ENCODE results near the gene KLHDC8A.
"Not testable (repeated sequence)": the region's sequence is repeated elsewhere in the genome, so short reads cannot be mapped to it uniquely, and the experiment has no call there.

The KLHDC8A gene, protein sequence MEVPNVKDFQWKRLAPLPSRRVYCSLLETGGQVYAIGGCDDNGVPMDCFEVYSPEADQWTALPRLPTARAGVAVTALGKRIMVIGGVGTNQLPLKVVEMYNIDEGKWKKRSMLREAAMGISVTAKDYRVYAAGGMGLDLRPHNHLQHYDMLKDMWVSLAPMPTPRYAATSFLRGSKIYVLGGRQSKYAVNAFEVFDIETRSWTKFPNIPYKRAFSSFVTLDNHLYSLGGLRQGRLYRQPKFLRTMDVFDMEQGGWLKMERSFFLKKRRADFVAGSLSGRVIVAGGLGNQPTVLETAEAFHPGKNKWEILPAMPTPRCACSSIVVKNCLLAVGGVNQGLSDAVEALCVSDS

GRCh38 chr1:205356440-205357139 is at the start of gene KLHDC8A:
KLHDC8A (minus strand) TSS chr1:205356922; CDS start chr1:205343604, 13,318 bp downstream.
- DNase-seq (ENCODE audit: low spot score): no peak

DNA sequence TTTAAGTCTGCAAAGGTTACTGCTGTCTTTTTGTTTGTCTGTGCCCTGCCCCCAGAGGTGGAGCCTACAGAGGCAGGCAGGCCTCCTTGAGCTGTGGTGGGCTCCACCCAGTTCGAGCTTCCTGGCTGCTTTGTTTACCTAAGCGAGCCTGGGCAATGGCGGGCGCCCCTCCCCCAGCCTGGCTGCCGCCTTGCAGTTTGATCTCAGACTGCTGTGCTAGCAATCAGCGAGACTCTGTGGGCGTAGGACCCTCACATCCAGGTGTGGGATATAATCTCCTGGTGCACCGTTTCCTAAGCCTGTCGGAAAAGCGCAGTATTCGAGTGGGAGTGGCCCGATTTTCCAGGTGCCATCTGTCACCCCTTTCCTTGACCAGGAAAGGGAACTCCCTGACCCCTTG is 49.5 kb upstream of the KLHDC8A start:
- not testable (repeated sequence) for DNase-seq (ENCODE audit: low spot score)

DNA sequence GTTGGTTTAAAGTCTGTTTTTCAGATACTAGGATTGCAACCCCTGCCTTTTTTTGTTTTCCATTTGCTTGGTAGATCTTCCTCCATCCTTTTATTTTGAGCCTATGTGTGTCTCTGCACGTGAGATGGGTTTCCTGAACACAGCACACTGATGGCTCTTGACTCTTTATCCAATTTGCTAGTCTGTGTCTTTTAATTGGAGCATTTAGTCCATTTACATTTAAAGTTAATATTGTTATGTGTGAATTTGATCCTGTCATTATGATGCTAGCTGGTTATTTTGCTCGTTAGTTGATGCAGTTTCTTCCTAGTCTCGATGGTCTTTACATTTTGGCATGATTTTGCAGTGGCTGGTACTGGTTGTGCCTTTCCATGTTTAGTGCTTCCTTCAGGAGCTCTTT is 47.8 kb upstream of the KLHDC8A start:
- not testable (repeated sequence) for DNase-seq (ENCODE audit: low spot score)

- DNase-seq (ENCODE audit: low spot score): no peak
Observed at GRCh38 chr1:205398586-205398985, 41.9 kb upstream of the KLHDC8A start.

DNA sequence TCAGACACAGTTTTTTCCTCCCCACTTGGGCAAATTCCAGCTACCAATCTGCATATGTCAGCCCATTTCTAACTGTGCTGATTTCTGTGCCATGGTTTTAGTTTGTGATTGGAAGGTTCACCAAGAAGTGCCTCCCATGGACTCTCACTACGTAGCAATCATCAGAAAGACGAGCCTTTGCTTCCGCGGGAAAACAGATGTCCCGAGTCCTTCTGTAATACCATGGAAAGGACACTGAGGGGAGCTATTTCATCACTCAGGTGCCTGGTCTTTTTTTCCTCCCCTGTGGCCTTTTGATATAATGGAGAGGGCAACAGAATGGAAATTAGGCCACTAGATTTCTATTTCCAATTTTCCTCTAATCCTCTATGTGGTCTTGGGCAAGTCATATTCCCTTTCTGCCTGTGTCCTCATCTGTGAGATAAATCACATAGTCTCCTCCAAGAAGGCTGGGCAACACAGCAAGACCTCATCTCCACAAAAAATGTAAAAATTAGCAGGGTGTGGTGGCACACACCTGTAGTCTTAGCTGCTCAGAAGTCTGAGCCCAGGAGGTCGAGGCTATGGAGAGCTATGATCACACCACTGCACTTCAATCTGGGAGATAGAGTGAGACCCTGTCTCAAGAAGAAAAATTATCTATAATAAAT is 40.4 kb upstream of the KLHDC8A start:
- DNase-seq (ENCODE audit: low spot score): peak; percentile 45

GRCh38 chr1:205395616-205396015 is 38.9 kb upstream of the KLHDC8A start:
- DNase-seq (ENCODE audit: low spot score): no peak

DNA sequence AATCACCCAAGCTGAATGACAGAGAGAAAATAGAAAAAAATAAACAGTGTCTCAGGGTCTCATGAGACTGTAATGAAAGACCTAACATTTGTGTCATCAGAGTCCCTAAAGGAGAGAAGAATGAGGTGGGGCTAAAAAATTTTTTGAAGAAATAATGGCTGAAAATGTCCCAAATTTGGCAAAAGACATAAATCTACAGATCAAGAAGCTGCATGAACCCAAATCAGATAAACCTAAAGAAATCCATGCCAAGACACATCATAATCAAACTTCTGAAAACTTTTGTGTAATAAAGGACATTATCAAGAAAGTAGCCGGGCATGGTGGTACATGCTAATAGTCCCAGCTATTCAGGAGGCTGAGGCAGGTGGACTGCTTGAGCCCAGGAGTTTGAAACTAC is 35.9 kb upstream of the KLHDC8A start:
- DNase-seq (ENCODE audit: low spot score): no peak

GRCh38 chr1:205391386-205391785 is 34.7 kb upstream of the KLHDC8A start:
- DNase-seq (ENCODE audit: low spot score): no peak

- no peak for DNase-seq (ENCODE audit: low spot score)
Observed at GRCh38 chr1:205387845-205388244, 31.1 kb upstream of the KLHDC8A start.

DNA sequence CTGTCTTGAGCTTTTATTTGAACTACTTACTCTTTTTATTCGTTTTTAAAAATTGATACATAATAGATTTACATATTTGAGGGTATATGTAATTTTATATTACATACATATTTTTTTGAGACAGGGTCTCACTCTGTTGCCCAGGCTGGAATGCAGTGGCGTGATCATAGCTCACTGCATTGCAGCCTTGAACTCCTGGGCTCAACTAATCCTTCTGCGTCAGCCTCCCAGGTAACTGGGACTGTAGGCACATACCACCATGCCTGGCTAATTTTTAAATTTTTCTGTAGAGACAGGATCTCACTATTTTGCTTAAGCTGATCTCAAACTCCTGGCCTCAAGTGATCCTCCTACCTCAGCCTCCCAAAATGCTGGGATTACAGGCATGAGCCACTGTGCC is 26.3 kb upstream of the KLHDC8A start:
- DNase-seq (ENCODE audit: low spot score): not testable (repeated sequence)

GRCh38 chr1:205382561-205382960 is 25.8 kb upstream of the KLHDC8A start:
- no peak for DNase-seq (ENCODE audit: low spot score)

GRCh38 chr1:205381305-205381704 is 24.6 kb upstream of the KLHDC8A start:
- DNase-seq (ENCODE audit: low spot score): no peak

- DNase-seq (ENCODE audit: low spot score): no peak
Observed at GRCh38 chr1:205380882-205381281, 24.2 kb upstream of the KLHDC8A start.

DNA sequence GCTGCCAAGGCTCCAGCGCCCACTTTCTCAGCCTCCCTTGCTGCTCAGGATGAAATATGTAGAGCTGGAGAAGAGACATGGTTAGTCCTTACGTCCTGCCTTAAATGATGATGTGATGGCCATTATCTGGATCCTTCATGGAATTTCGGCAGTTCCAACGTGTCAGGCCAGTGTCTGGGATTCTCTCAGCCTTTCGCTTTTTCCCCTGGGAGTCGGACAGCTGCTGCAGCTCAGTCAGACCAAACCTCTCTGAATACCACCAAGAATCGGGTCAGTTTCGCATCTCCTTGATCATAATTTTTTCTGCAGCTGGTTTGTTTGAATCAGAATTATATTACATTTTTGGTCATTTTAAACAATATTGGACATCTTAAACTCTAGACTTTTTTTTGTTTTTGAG is 22.3 kb upstream of the KLHDC8A start:
- DNase-seq (ENCODE audit: low spot score): no peak

DNA sequence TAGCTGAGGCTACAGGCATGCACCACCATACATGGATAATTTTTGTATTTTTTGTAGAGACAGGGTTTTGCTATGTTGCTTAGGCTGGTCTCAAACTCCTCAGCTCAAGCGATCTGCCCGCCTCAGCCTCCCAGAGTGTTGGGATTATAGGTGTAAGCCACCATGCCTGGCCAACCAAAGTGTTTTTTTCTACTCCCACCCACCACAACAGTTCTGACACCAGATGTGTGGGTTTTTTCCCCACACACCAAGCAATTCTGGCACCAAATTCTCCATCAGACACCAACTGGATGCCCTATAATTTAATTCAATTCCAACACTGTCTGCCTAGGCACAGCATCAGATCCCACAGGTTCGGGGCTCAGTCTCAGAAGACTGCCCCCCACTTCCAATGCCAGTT is 20.6 kb upstream of the KLHDC8A start:
- no peak for DNase-seq (ENCODE audit: low spot score)

GRCh38 chr1:205376739-205377138 is 20.0 kb upstream of the KLHDC8A start:
- DNase-seq (ENCODE audit: low spot score): no peak

DNA sequence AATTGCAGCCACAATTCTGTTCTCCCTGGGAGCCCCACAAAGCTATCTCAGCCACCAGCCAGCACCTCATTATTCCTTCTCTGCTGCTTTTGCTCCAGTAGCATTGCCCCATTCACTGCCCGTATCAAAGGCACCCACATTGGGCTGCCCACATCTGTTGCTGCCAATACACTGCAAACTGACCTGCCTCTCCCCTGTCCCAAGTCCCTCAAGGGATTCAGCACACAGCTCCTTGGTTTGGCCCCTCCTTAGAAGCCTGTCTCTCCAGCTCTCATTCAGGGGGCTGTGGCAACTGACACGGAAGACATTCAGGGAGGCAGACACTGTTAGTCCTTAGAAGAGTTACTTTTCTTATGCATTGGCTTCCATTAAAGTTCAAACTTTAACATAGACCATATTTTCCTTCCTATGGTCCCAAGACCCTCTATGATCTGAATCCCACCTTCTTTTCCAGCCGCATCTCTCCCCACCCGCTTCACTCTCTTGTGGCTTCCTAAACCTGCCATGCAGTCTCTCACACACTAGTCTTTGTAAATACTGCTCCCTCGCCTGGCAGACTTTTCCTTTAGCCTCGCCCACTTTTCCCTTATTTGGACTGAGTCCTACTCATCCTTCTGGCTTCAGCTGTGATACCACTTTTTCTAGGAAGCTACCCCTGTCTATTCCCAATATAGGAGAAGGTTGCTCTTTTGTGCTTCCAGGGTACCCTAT is 19.3 kb upstream of the KLHDC8A start:
- DNase-seq (ENCODE audit: low spot score): no peak

DNA sequence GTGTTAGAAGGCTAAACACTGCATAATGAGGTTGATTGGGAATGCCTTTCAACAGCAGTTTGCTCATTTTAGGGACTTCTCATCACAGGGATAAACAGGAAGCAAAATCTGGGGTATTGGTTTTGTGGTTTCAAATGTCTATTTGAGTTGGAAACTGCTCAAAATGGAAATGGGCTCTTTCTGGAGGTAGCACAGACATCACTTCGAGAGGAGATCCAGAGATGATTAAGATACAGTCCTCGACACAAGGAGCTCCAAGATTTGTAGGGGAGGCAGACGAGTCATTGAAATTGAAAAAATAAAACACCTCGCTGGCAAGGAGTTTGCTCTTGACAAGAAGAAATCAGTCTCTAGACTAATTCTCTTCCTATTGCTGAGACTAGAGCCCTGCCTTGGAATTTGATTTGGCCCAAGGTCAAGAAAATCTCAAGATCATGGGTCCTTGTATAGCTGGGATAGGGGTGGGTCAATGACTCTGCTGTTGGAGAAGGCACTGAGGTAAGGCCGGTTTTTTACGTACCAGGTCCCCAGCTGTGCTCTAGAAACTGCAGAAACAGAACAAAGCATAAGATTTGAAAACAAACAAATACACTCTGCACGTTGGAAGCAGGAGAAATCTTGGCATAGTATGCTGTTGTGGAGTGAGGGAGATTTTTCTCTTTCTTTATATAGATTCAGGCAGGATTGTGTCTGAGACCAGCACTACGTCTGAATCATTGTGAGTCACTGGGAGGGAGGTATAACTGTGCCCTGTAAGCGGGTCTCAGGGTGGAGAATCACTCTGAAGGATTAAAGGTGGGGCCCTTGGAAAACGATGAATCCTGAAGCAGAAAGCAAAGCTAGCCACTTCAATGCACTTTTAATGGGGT is 17.7 kb upstream of the KLHDC8A start:
- DNase-seq (ENCODE audit: low spot score): no peak

DNA sequence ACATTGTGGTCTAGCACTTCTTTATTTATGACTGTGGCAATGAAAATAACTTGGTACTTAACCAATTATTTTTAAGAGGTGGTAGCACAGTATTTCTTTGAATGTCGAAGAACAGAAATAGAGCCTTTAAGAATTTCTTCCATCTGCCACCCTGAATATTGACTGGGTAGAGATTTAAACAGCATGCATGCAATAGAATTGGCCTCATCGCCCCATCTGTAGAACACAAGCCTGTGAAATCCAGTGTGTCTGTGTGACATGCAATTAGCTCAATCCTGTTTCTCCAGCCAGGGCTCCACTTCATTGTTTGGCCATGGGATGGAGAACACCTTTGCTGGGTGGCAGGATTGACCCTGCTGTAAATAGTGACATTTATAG is 17.1 kb upstream of the KLHDC8A start:
- DNase-seq (ENCODE audit: low spot score): no peak

DNA sequence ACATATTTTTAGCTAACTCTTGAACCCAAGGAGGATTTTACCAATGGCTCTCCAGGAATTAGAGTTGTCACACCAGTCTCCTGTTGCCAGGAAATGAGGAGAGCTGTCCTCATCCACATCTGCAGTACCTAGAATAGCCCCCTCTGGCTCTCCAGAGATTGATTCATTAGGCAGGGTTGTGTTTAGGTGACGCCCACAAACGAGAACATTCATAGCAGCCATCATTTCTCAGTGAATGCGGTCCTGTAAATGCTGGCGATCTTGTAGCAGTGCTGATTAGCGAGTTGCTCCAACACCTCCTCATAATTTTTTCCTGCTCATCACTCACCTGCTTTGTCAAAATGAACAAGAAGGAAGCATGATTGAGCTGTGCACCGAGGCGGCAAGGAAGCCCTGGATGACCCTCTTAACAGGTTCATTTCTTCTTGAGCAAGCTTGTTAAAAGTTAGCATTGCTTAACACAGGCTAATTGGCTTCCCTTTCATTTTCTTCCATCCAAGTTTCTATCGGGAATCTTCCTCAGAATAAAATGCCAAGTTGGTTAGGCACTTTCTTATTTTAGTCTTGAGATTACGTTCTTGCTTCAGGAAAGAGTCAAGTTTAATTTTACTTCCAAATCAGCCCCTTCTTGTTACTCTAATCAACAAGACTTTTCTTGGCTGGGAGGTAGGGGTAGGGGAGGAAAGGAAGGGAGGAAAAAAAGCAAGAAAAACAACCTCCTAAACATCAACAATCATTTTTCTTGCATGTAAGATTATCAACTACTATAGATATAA is 16.5 kb upstream of the KLHDC8A start:
- no peak for DNase-seq (ENCODE audit: low spot score)
